ENCODE measurements around the gene CKAP5. TPM values are rescaled to one million over a fixed set of nuclear protein-coding genes. Genes with fewer than 3 reads are reported as not detected.

Gene CKAP5
- total RNA-seq, 1 experiment from 2014 or later: 190 TPM

- no peaks in the 10 kb centered on the region for H3K4me1 ChIP-seq (ENCODE audit: insufficient read depth, low read length)
- H2BK120ac ChIP-seq (ENCODE audit: low read depth, low read length, poor library complexity, severe bottlenecking): no peak overlapping the region
- H3K18ac ChIP-seq (ENCODE audit: insufficient read length, low read depth, low read length): no peak overlapping the region
- H3K4me2 ChIP-seq (ENCODE audit: insufficient read depth, insufficient read length, low read length): no peak overlapping the region
- no peak overlapping the region for H2BK15ac ChIP-seq (ENCODE audit: low read depth, low read length)
- no peak overlapping the region for H3K4me3 Mint-ChIP-seq
- no peaks in the 10 kb centered on the region for H3K23me2 ChIP-seq (ENCODE audit: insufficient read length, low read depth, low read length, poor library complexity, severe bottlenecking)
- no CpG with 5 or more reads among the region's 5 CpGs for WGBS (ENCODE audit: extremely low coverage, insufficient read length, low lambda C conversion rate)
- no peak overlapping the region for H2AFZ ChIP-seq (ENCODE audit: low read length)
- H2BK20ac ChIP-seq (ENCODE audit: low read depth, low read length, poor library complexity, severe bottlenecking): no peak overlapping the region
- H3K36me3 Mint-ChIP-seq (ENCODE audit: insufficient read depth in 1 of 3, low read depth in 3 of 3): peaks cover 8 to 19% (median 18%) of the 10 kb centered on the region in 3 experiments; a peak in 6 of 7 replicates
- TF ChIP-seq, protein P1, sequence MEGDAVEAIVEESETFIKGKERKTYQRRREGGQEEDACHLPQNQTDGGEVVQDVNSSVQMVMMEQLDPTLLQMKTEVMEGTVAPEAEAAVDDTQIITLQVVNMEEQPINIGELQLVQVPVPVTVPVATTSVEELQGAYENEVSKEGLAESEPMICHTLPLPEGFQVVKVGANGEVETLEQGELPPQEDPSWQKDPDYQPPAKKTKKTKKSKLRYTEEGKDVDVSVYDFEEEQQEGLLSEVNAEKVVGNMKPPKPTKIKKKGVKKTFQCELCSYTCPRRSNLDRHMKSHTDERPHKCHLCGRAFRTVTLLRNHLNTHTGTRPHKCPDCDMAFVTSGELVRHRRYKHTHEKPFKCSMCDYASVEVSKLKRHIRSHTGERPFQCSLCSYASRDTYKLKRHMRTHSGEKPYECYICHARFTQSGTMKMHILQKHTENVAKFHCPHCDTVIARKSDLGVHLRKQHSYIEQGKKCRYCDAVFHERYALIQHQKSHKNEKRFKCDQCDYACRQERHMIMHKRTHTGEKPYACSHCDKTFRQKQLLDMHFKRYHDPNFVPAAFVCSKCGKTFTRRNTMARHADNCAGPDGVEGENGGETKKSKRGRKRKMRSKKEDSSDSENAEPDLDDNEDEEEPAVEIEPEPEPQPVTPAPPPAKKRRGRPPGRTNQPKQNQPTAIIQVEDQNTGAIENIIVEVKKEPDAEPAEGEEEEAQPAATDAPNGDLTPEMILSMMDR (conservative IDR thresholded peaks at IDR 0.05): no peak
- H2AK5ac ChIP-seq (ENCODE audit: insufficient read length, low read length): no peak overlapping the region
- no peaks in the 10 kb centered on the region for H3K79me2 ChIP-seq (ENCODE audit: insufficient read depth, low read length)
- H3K14ac ChIP-seq (ENCODE audit: insufficient read depth, low read length): no peak overlapping the region
- no peaks in the 10 kb centered on the region for H3K79me1 ChIP-seq (ENCODE audit: insufficient read depth, low read depth, low read length, poor library complexity, severe bottlenecking)
- H3K27me3 Mint-ChIP-seq (ENCODE audit: low read depth): no peaks in the 10 kb centered on the region
- H4K91ac ChIP-seq (ENCODE audit: insufficient read length, low read depth, low read length): no peak overlapping the region
- H4K5ac ChIP-seq (ENCODE audit: insufficient read length, low read depth, low read length): no peak overlapping the region
- H4K20me1 ChIP-seq (ENCODE audit: control insufficient read depth, insufficient read depth, insufficient read length): no peaks in the 10 kb centered on the region
- H3K9ac ChIP-seq (ENCODE audit: extremely low read depth, insufficient read length, low read length): no peak overlapping the region
- H4K8ac ChIP-seq (replicated peaks; ENCODE audit: insufficient read length, low read depth, low read length): no peak overlapping the region
- DNase-seq: no peak
- H3K4me1 Mint-ChIP-seq: no peaks in the 10 kb centered on the region
- H3K9me3 ChIP-seq (ENCODE audit: control insufficient read depth, low read depth, low read length): no peaks in the 10 kb centered on the region
- H3K23ac ChIP-seq (ENCODE audit: insufficient read length, low read depth, low read length): no peak overlapping the region
- no peak overlapping the region for H3K56ac ChIP-seq (ENCODE audit: insufficient read length, low read depth, low read length)
- H3K27me3 ChIP-seq (ENCODE audit: insufficient read depth, low read length): no peaks in the 10 kb centered on the region
- H3T11ph ChIP-seq (ENCODE audit: low read length): no peak overlapping the region
- H2BK5ac ChIP-seq (ENCODE audit: insufficient read length, low read length): no peak overlapping the region
- no peak overlapping the region for H2BK12ac ChIP-seq (ENCODE audit: insufficient read length, low read depth, low read length)
- H3K4ac ChIP-seq (ENCODE audit: low read depth, low read length): no peak overlapping the region
- no peaks in the 10 kb centered on the region for H3K9me3 Mint-ChIP-seq
- no peak overlapping the region for H3K27ac ChIP-seq (ENCODE audit: insufficient read length, low read depth, low read length)
- no peak overlapping the region for H3K27ac Mint-ChIP-seq
Observed at GRCh38 chr11:46856605-46857343, 10.7 kb upstream of the CKAP5 start.
